HepG2 (cell line): ENCODE data around the gene MTHFR. TPM values are rescaled to one million over a fixed set of nuclear protein-coding genes. Genes with fewer than 3 reads are reported as not detected.
A peak's percentile ranks its signal among the peaks of the same experiment; 100 is the strongest.

ENCODE experiments used
- FOXM1 ChIP-seq: sonication (generic); formaldehyde crosslinking; IDR thresholded peaks from 2 replicates; pipeline ENCODE4 v1.5.0; 2020; ENCODE audit warnings: missing genetic modification reagents
- GMEB1 ChIP-seq: sonication (generic); formaldehyde crosslinking; IDR thresholded peaks from 2 replicates; pipeline ENCODE4 v1.5.1; 2020; ENCODE audit warnings: missing genetic modification reagents, mild to moderate bottlenecking, borderline replicate concordance
- HDAC1 ChIP-seq: sonication (generic); formaldehyde crosslinking; IDR thresholded peaks from 2 replicates; pipeline ENCODE4 v1.5.1; 2020; ENCODE audit warnings: mild to moderate bottlenecking, missing genetic modification reagents
- HNF4G ChIP-seq, 2 experiments: sonication (generic) in 1 of 2; formaldehyde crosslinking in 1 of 2; IDR thresholded peaks; 2 replicates each; pipeline versions ENCODE4 v1.4.0 to v1.6.1; 2011 to 2020; ENCODE audit warnings: borderline replicate concordance in 2 of 2, low read depth in 2 of 2, mild to moderate bottlenecking in 2 of 2, low read length in 1 of 2, missing genetic modification reagents in 1 of 2, moderate library complexity in 1 of 2
- MAF1 ChIP-seq: sonication (generic); formaldehyde crosslinking; IDR thresholded peaks from 2 replicates; pipeline ENCODE4 v1.5.0; 2020; ENCODE audit warnings: missing genetic modification reagents, borderline replicate concordance
- MAX ChIP-seq: IDR thresholded peaks from 2 replicates; pipeline ENCODE4 v1.6.1; 2012; ENCODE audit warnings: inconsistent platforms
- NFE2L1 ChIP-seq: sonication (generic); formaldehyde crosslinking; IDR thresholded peaks from 2 replicates; pipeline ENCODE4 v1.4.0; 2020; ENCODE audit warnings: missing genetic modification reagents, mild to moderate bottlenecking, borderline replicate concordance
- PLRG1 ChIP-seq: fragments of 450-650 bp; conservative IDR thresholded peaks from 2 replicates; pipeline ENCODE4 v1.6.1; 2016
- POLR2A ChIP-seq, 2 experiments: IDR thresholded peaks; 2 replicates each; pipeline ENCODE4 v1.6.1; 2011; ENCODE audit warnings: low read depth in 2 of 2, low read length in 2 of 2, mild to moderate bottlenecking in 1 of 2, moderate library complexity in 1 of 2; ENCODE audit not compliant: insufficient read depth in 1 of 2
- SALL1 ChIP-seq: sonication (generic); formaldehyde crosslinking; IDR thresholded peaks from 2 replicates; pipeline ENCODE4 v1.8.0; 2022; ENCODE audit warnings: mild to moderate bottlenecking, missing genetic modification reagents
- SMC3 ChIP-seq: IDR thresholded peaks from 2 replicates; pipeline ENCODE4 v1.6.1; 2011; ENCODE audit warnings: low read length, improper control_type of control experiment
- SPEN ChIP-seq: sonication (generic); formaldehyde crosslinking; IDR thresholded peaks from 2 replicates; pipeline ENCODE4 v1.5.1; 2020; ENCODE audit warnings: low read depth, mild to moderate bottlenecking, missing genetic modification reagents
- SSRP1 ChIP-seq: IDR thresholded peaks from 2 replicates; pipeline ENCODE4 v1.6.1; 2016; ENCODE audit warnings: control low read depth
- THAP9 ChIP-seq: sonication (generic); formaldehyde crosslinking; IDR thresholded peaks from 2 replicates; pipeline ENCODE4; 2020; ENCODE audit warnings: missing genetic modification reagents, mild to moderate bottlenecking, borderline replicate concordance
- TMF1 ChIP-seq: sonication (generic); formaldehyde crosslinking; IDR thresholded peaks from 2 replicates; pipeline ENCODE4 v1.8.1; 2022; ENCODE audit warnings: low read depth, missing genetic modification reagents
- ZBTB33 ChIP-seq: sonication (generic); formaldehyde crosslinking; IDR thresholded peaks from 2 replicates; pipeline ENCODE4 v1.4.0; 2020; ENCODE audit warnings: missing genetic modification reagents
- ZBTB43 ChIP-seq: sonication (generic); formaldehyde crosslinking; conservative IDR thresholded peaks from 2 replicates; pipeline ENCODE4 v1.4.0; 2020; ENCODE audit warnings: missing genetic modification reagents
- ZBTB7B ChIP-seq: sonication (generic); formaldehyde crosslinking; IDR thresholded peaks from 2 replicates; pipeline ENCODE4 v1.4.0; 2020; ENCODE audit warnings: missing genetic modification reagents
- ZBTB8A ChIP-seq: sonication (generic); formaldehyde crosslinking; IDR thresholded peaks from 2 replicates; pipeline ENCODE4 v1.4.0; 2020; ENCODE audit warnings: mild to moderate bottlenecking, low read depth, missing genetic modification reagents, borderline replicate concordance
- polyA plus RNA-seq, 8 experiments: library from polyadenylated mRNA; depleted of rRNA in 3 of 8; stranded (reverse) in 7 of 8; unstranded in 1 of 8; fragments of >200 nt; fragmentation: Illumina TruSeq in 4 of 8; extraction: Trizol in 4 of 8; gene quantifications; 2 replicates each; pipeline versions ENCODE4 v1.2.1 to v1.2.3, GENCODE V29; 2011 to 2016; ENCODE audit warnings: low read depth in 4 of 8, missing spikeins in 1 of 8, mixed read lengths in 1 of 8; ENCODE audit not compliant: insufficient read depth in 1 of 8
- total RNA-seq, 5 experiments: library from RNA; depleted of rRNA; stranded (reverse); fragments of >200 nt; fragmentation: Illumina TruSeq; extraction: Trizol; gene quantifications; 2 replicates each; pipeline ENCODE4 v1.2.3, GENCODE V29; 2016; ENCODE audit warnings: low read depth in 1 of 5

The MTHFR gene
- total and polyA plus RNA-seq, 2 of the 13 experiments (the other 11 are each of a cell fraction or from before 2014, with no cell fraction given) = 3.8 to 8.2 TPM

- TF ChIP-seq THAP9 = 0 out of 2 replicates have a peak, but pooled peaks have one; percentile 22
- TF ChIP-seq SMC3 = peak; percentile 17; the same call in 1 of the 2 replicates
- TF ChIP-seq NFE2L1 (CRISPR knock-in tag) = no peak
- TF ChIP-seq HNF4G (IDR thresholded peaks at IDR 0.05; ENCODE audit: borderline replicate concordance, low read depth, low read length) = no peak
- no peak for TF ChIP-seq HNF4G (CRISPR knock-in tag; IDR thresholded peaks at IDR 0.05; ENCODE audit: borderline replicate concordance, low read depth)
- TF ChIP-seq SPEN = peak; percentile 57; the same call in 1 of the 2 replicates
- TF ChIP-seq SALL1 (CRISPR knock-in tag) = peak; percentile 58; the same call in 1 of the 2 replicates
- no peak for TF ChIP-seq ZBTB43
- TF ChIP-seq GMEB1 (CRISPR knock-in tag) = no peak
- TF ChIP-seq MAX = peak; percentile 44; the same call in 1 of the 2 replicates
- TF ChIP-seq ZBTB8A = no peak
- TF ChIP-seq SSRP1 (CRISPR knock-in tag) = no peak
- TF ChIP-seq MAF1 (CRISPR knock-in tag) = no peak
- TF ChIP-seq POLR2A (IDR thresholded peaks at IDR 0.05; ENCODE audit: insufficient read depth in 1 of 2, low read depth in 2 of 2, low read length in 2 of 2) = no peak
- peak; percentile 80 for TF ChIP-seq ZBTB7B (CRISPR knock-in tag)
- TF ChIP-seq ZBTB33 (CRISPR knock-in tag) = peak; percentile 22; the same call in 1 of the 2 replicates
- TF ChIP-seq FOXM1 (CRISPR knock-in tag) = no peak
- peak; percentile 39; the same call in 1 of the 2 replicates for TF ChIP-seq HDAC1 (CRISPR knock-in tag)
- TF ChIP-seq TMF1 = no peak
- TF ChIP-seq PLRG1 = no peak
Observed at GRCh38 chr1:11784993-11785769, 20.6 kb downstream of the MTHFR start (continued).
